NOMO-1 (cell line): ENCODE results near the gene INSYN2B.

Experiments used
- DNase-seq, 2 experiments: peaks; one replicate each; lab custom pipeline; 2025; ENCODE audit not compliant: unreplicated experiment in 2 of 2; lab: John Stamatoyannopoulos, UW

Gene INSYN2B

DNA sequence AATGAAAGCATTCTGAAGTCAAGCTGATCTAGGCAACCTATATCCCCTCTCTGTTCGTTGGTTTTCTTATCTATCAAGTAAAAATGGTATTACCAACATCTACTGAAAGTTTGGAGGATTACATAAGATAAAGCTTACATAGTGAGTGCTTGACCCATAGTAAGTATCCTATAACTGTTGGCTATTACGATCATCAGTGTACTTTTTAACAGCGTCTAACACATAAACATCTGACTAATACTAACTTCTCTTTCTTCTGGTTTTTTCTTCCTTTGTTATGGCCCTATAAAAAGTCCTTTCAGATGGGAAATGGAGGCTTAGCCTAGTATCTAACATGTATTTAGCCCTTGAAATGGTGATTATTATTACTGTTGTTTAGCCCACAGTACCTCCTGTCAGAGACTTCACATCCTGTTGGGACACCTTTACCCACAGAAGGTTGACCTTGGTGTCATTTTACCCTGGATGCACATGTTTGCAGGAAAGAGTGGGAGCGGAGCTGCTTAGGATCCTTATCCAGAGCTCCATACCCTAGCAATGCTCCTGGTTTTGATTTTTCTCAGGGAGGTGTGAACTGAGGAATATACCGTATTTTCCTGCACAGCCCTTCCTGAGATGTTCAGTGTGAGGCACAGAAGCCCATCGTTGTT lies 6.0 kb downstream of the INSYN2B start:
- DNase-seq, result no peak

DNA sequence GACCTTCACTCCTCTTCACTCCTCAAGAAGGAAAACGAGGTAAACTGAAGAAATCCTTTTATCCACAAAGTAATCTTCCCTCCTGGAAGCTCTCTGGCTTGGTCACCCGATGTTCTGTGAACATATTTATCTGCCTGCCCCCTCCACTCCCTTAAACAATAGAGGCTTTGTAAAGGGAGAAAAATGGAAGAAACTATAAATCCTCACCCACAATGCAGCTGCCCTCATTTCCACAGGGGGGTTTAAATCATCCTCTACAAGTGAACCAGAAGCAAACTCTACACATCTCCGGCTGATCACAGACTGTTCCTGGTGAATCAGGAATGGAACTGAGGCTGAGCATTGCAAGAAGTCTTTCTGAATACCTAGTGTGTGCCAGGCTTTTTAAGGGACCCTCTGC lies 7.2 kb downstream of the INSYN2B start:
- no peak for DNase-seq

- no peak for DNase-seq
Observed at GRCh38 chr5:169971780-169972179, 8.5 kb downstream of the INSYN2B start.

DNA sequence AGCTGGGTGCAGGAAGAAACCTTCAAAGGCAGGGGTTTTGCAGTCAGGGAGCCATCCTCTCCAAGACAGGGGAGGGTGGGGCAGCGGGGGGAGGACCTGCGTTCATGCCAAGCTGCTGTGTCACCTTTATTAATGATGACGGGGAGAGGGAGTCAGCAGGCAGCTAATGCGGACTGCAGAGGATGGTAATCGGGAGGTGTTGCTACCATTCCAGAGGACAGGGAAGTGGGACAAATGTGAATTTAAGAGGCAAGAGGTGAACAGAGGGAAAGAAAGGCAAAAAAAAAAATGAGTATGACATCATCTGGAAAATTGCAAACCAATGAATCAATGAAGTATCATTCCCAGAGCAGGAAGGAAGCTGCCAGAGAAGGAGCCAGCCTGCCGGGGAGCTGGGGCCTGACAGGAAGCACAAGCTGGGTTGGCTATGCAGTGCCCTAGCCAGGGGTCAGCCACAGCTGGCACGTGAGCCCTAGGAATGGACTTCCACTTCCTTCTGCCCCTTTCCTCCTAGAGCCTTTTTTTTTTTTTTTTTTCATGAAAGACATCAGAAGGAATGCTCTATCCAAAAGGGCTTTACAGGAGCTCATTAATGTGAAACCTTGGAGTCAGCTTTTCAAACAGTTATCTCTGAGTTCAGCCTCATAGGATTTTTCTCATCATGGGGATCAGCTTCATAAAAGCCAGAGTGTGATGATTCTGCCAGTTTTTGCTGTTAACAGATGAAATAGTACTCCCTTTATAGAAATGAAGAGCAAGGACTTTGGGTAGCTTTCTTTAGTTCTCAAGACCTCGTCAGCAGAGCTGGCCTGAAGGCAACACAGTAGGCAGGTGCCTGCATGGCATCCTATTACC lies 9.2 kb downstream of the INSYN2B start:
- no peak for DNase-seq

DNA sequence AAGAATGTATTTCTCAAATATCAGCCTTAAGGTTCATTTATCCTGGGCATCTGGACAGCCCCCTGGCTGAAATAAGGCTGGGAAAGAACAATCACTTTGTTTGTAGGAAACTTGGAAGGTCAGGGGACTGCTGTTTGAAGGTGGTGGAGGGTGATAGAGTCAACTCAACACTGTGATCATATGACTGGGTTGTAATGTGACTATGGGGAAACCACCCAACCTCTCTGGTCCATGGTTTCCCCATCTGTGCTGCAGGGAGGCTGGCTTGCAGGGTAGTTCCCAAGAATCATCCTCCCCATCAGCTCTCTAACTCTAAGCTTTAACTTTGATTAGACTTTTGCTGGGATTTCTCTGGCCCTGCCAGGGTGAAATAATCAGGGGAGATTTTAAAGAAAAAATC lies 10.0 kb downstream of the INSYN2B start:
- no peak for DNase-seq

GRCh38 chr5:169964246-169964645 lies 16.0 kb downstream of the INSYN2B start:
- no peak for DNase-seq

GRCh38 chr5:169960659-169961058 lies 19.6 kb downstream of the INSYN2B start:
- no peak for DNase-seq

GRCh38 chr5:169958278-169958677 lies 22.0 kb downstream of the INSYN2B start:
- DNase-seq, result no peak

- no peak for DNase-seq
Observed at GRCh38 chr5:169956756-169957155, 23.5 kb downstream of the INSYN2B start.

DNA sequence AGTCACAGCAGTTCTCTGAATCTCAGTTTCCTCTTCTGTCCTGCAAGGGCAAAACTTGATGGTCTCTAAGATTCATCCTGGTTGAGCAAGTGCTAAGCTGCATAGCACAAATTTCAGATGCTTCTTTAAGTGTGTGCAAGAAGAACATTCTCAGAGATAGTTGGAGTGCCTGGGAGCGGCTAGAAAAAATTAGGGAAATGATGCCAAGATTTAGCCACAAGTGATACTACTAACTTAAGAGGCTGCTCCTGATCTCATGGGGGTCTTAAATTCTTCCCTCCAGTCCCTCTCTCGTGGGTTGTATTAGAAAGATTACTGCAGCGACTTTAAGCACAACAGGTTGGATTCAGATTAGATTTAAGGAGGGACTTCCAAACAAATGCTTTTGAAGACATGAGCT lies 24.2 kb downstream of the INSYN2B start:
- DNase-seq, result no peak

DNA sequence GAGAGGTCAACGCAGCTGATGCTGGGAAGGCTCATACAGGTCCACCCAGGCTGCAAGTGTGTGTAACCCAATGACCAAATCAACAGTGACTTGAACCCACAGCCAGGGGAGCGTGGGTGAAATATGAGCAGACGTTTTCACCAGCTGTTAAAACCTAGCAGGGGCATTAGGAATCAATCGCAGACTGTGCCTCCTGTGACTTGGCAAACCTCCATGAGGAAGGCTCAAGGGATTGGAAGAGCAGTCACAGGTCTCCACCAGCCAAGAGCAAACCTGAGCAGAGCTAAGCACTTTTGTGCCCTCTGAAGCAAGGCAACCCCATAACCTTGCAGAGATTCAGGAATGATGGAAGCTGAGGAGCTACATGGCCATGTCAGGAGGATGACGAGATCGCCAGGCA lies 25.5 kb downstream of the INSYN2B start:
- DNase-seq, result no peak

DNA sequence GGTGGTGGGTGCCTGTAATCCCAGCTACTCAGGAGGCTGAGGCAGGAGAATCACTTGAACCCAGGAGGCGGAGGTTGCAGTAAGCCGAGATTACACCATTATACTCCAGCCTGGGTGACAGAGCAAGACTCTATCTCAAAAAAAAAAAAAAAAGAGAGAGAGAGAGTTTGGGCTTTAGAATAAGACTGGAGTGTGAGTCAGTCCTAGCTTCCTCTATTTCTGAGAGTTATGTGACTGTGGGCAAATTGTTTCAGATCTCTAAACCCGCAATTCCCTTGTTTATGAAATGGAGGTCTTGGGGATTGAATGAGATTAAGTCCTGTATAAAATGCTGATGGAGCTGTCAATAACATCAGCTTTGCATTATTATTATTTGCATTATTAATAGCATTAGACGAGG lies 27.1 kb downstream of the INSYN2B start:
- peak; percentile 58 to 91 for DNase-seq

DNA sequence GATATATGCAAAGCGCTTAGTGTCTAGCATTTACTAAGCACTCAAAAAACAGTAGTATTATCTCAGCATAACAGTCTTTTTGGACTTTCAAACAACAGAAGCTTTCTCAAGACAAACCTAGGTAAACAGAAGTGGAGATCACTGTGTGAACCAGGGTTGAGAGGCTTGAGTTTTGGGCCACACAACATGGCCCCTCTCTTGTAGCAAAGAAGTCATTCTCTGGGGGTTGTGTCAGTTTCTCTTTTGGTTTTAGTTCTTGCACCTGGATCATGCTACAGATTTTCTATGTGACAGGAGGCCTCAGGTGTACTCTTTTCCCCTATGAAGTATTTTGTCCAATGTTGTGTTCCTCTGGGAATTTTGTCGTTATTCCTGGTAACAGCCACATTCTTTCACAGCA lies 30.0 kb downstream of the INSYN2B start:
- DNase-seq, result no peak

DNA sequence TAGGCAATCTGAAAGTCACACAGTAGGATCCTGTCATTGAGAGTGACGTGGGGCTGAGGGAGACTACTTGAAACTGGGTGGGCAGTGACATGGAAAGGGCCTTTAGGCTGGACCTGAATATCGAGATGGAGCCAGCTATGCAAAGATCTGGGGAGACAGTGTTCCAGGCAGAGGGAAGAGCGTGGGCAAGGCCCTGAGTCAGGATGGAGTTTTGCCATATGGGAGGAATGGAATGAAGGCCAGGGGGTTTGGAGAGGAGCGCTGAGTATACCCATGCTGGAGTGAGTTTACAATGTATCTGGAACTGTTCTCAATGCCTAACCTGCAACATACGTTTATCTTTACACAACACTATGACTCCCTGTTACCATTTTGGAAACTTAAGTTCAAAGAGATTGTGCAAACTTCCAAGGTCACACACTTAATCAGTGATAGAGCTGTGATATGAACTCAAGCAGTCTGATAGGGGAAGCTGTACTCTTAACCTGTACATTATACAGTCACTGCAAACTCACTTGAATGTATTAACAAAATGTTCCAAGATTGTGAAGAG lies 33.5 kb downstream of the INSYN2B start:
- DNase-seq, result no peak

GRCh38 chr5:169945831-169946261 lies 34.4 kb downstream of the INSYN2B start:
- no peak for DNase-seq

- no peak for DNase-seq
Observed at GRCh38 chr5:169944922-169945680, 35.2 kb downstream of the INSYN2B start.

- no peak for DNase-seq
Observed at GRCh38 chr5:169944115-169944514, 36.2 kb downstream of the INSYN2B start.

GRCh38 chr5:169943026-169943425 lies 37.3 kb downstream of the INSYN2B start:
- DNase-seq, result no peak

GRCh38 chr5:169942181-169942580 lies 38.1 kb downstream of the INSYN2B start:
- DNase-seq, result no peak

- no peak for DNase-seq
Observed at GRCh38 chr5:169941542-169941941, 38.8 kb downstream of the INSYN2B start.

DNA sequence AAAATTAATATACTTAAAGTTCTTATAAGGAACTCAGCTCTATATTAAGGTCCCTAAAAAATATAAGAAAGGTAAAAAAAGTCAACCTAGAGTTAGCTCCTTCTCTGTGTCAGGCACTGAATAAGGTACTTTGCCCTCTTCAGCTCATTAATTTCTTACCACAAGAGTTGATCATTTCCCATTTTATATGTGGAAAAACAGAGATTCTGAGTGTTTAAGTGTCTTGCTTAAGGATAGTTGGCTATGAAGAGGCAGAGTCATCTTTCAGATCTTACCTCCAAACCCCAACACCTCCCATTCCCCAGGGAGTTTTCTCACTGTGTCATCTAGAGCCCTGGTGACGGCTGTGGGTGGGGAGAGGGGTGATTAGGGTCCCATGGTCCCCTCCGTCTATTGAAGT lies 40.6 kb downstream of the INSYN2B start:
- no peak for DNase-seq
